Testis (tissue), 2 donors: ENCODE data around the gene LRRC8D.

Source experiments
- CTCF ChIP-seq, 3 experiments: fragments of 450-650 bp in 2 of 3; fragments of 200-600 bp in 1 of 3; sonication (generic) in 1 of 3; IDR thresholded peaks; one replicate each; pipeline ENCODE4 v1.5.1; 2016 to 2019; ENCODE audit warnings: antibody characterized with exemption in 3 of 3, mild to moderate bottlenecking in 2 of 3, moderate library complexity in 1 of 3
- POLR2A ChIP-seq: fragments of 450-650 bp; IDR thresholded peaks from one replicate; pipeline ENCODE4 v1.6.1; 2017; ENCODE audit warnings: antibody characterized with exemption, mild to moderate bottlenecking, moderate library complexity

- TF ChIP-seq POLR2A: no peak
- no peak for TF ChIP-seq CTCF (IDR thresholded peaks at IDR 0.05)
These were observed 152.8 kb downstream of the LRRC8D start for GRCh38 chr1:89973471-89974127.
